Right atrium auricular region (tissue), 2 donors: ENCODE results near the gene FAF2. TPM values are rescaled to one million over a fixed set of nuclear protein-coding genes. Genes with fewer than 3 reads are reported as not detected.
A peak's percentile ranks its signal among the peaks of the same experiment; 100 is the strongest.

ENCODE experiments used
- DNase-seq: peaks from one replicate; pipeline ENCODE4 v3.0.0-alpha.2; 2019; ENCODE audit warnings: low spot score
- H3K27ac ChIP-seq, 2 donors: fragments of 200-600 bp; sonication (generic); 1 replicate in 1 of 2; 2 replicates in 1 of 2; pipeline ENCODE4 v1.5.1; 2016 to 2019
- H3K27me3 ChIP-seq, 2 donors: fragments of 200-600 bp; sonication (generic); one replicate each; pipeline versions ENCODE4 v1.5.1 to v1.6.0; 2017 to 2019
- H3K36me3 ChIP-seq: fragments of 200-600 bp; sonication (generic); one replicate; pipeline ENCODE4 v1.5.1; 2016
- H3K4me1 ChIP-seq, 2 donors: fragments of 200-600 bp; sonication (generic); one replicate each; pipeline versions ENCODE4 v1.5.1 to v1.6.0; 2017 to 2019
- H3K4me3 ChIP-seq, 2 donors: fragments of 200-600 bp; sonication (generic); 1 replicate in 1 of 2; 2 replicates in 1 of 2; pipeline ENCODE4 v1.5.1; 2017 to 2019; ENCODE audit warnings: mild to moderate bottlenecking in 1 of 2, moderate library complexity in 1 of 2
- H3K9me3 ChIP-seq, 2 donors: fragments of 200-600 bp; sonication (generic); one replicate each; pipeline ENCODE4 v1.5.1; 2019
- CTCF ChIP-seq, 2 donors: fragments of 200-600 bp; sonication (generic); IDR thresholded peaks; one replicate each; pipeline ENCODE4 v1.5.1; 2019; ENCODE audit warnings: antibody characterized with exemption in 2 of 2
- total RNA-seq, 2 donors: library from RNA; depleted of rRNA; stranded (reverse); fragments of >200 nt; gene quantifications; one replicate each; pipeline ENCODE4 v1.1.0, GENCODE V29; 2016

Gene FAF2
- total RNA-seq = 10 to 100 TPM; 14.4 to 19.5 TPM

- peak within 1 kb of the TSS; percentile 88 to 90 for H3K4me3 ChIP-seq
- no peaks in the 10 kb centered on the region for H3K9me3 ChIP-seq
- peak; percentile 98 for DNase-seq
- TF ChIP-seq CTCF (IDR thresholded peaks at IDR 0.05) = peak; percentile 97 to 99
- peaks cover 0 to 32% of the 10 kb centered on the region in 2 donors for H3K4me1 ChIP-seq
- H3K27ac ChIP-seq = peak within 1 kb of the TSS; percentile 95
- no peaks in the 10 kb centered on the region for H3K27me3 ChIP-seq
- no peaks in the 10 kb centered on the region for H3K36me3 ChIP-seq
Measured at GRCh38 chr5:176447978-176448608, at the start of gene FAF2. FAF2 (plus strand) TSS chr5:176448385; CDS start chr5:176448408, 23 bp downstream.

GRCh38 chr5:176400382-176401156 is 47.6 kb upstream of the FAF2 start:
- no peak overlapping the region for H3K4me3 ChIP-seq
- no peaks in the 10 kb centered on the region for H3K27me3 ChIP-seq
- peaks cover 0 to 49% of the 10 kb centered on the region in 2 donors for H3K4me1 ChIP-seq
- peak overlapping the region; percentile 58 to 66 for H3K27ac ChIP-seq
- peaks cover 21% of the 10 kb centered on the region for H3K36me3 ChIP-seq
- no peak for DNase-seq
- TF ChIP-seq CTCF (IDR thresholded peaks at IDR 0.05) = no peak
- H3K9me3 ChIP-seq = no peaks in the 10 kb centered on the region

- no peak for DNase-seq
- Histone ChIP-seq H3K9me3 (no peaks in the 10 kb centered on the region), H3K27ac (peak overlapping the region; percentile 58 to 66), H3K27me3 (no peaks in the 10 kb centered on the region), H3K36me3 (peaks cover 24% of the 10 kb centered on the region), H3K4me3 (no peak overlapping the region), H3K4me1 (peaks cover 0 to 39% of the 10 kb centered on the region in 2 donors)
- no peak for TF ChIP-seq CTCF (IDR thresholded peaks at IDR 0.05)
Measured at GRCh38 chr5:176401281-176402205, 46.6 kb upstream of the FAF2 start.

GRCh38 chr5:176405656-176406435 is 42.3 kb upstream of the FAF2 start:
- Histone ChIP-seq H3K36me3 (peaks cover 42% of the 10 kb centered on the region), H3K4me1 (peaks cover 0 to 47% of the 10 kb centered on the region in 2 donors), H3K4me3 (no peak overlapping the region), H3K27me3 (no peaks in the 10 kb centered on the region), H3K27ac (no peak overlapping the region), H3K9me3 (no peaks in the 10 kb centered on the region)
- TF ChIP-seq CTCF (IDR thresholded peaks at IDR 0.05) = no peak
- DNase-seq = no peak

GRCh38 chr5:176406436-176407052 is 41.6 kb upstream of the FAF2 start:
- no peak overlapping the region for H3K4me3 ChIP-seq
- no peaks in the 10 kb centered on the region for H3K27me3 ChIP-seq
- TF ChIP-seq CTCF (IDR thresholded peaks at IDR 0.05) = no peak
- H3K9me3 ChIP-seq = no peaks in the 10 kb centered on the region
- H3K27ac ChIP-seq = no peak overlapping the region
- no peak for DNase-seq
- H3K4me1 ChIP-seq = peaks cover 0 to 44% of the 10 kb centered on the region in 2 donors
- H3K36me3 ChIP-seq = peaks cover 42% of the 10 kb centered on the region
